Caco-2 (cell line): ENCODE data around the gene CDH1. TPM values are rescaled to one million over a fixed set of nuclear protein-coding genes. Genes with fewer than 3 reads are reported as not detected.
A peak's percentile ranks its signal among the peaks of the same experiment; 100 is the strongest.

Source experiments
- BruUV-seq: library from RNA; stranded (reverse); fragments of 400-500 nt; replicated peaks from 2 replicates; lab custom pipeline; 2021; lab: Mats Ljungman, UMichigan
- CTCF ChIA-PET: fragments of 300-600 bp; sonication (Branson Sonifier 250); formaldehyde crosslinking; loops from one replicate; lab custom pipeline; 2022; ENCODE audit warnings: antibody characterized with exemption; lab: Charles Lee
- POLR2A ChIA-PET: fragments of 300-600 bp; sonication (Branson Sonifier 250); formaldehyde crosslinking; loops from one replicate; lab custom pipeline; 2022; ENCODE audit warnings: antibody characterized with exemption; lab: Charles Lee
- DNase-seq, 2 experiments: peaks; one replicate each; pipeline versions ENCODE4 v3.0.0 to v3.0.0-alpha.2; 2020 to 2022
- H3K27me3 ChIP-seq: replicated peaks from 2 replicates; pipeline ENCODE4 v1.6.0; 2011; ENCODE audit warnings: low read length; ENCODE audit not compliant: control insufficient read depth, insufficient read depth
- H3K36me3 ChIP-seq: 2 replicates; pipeline ENCODE4 v1.5.1; 2011; ENCODE audit warnings: low read length; ENCODE audit not compliant: control insufficient read depth, insufficient read depth
- H3K4me1 ChIP-seq: fragments of 250-450 bp; sonication (Bioruptor Pico); 2 replicates; pipeline ENCODE4 v1.5.1; 2020; ENCODE audit warnings: mild to moderate bottlenecking
- H3K4me3 ChIP-seq: 2 replicates; pipeline ENCODE4 v1.5.1; 2011; ENCODE audit warnings: low read depth, mild to moderate bottlenecking, control low read depth, low read length
- H3K9me3 ChIP-seq: fragments of 250-450 bp; sonication (Bioruptor Pico); 2 replicates; pipeline ENCODE4 v1.5.1; 2020; ENCODE audit warnings: mild to moderate bottlenecking, moderate library complexity
- H3K27ac Mint-ChIP-seq: one replicate; pipeline ENCODE4 v1.8.0; 2022; ENCODE audit warnings: mixed read lengths; ENCODE audit not compliant: unreplicated experiment
- H3K27me3 Mint-ChIP-seq: one replicate; pipeline ENCODE4 v1.8.0; 2022; ENCODE audit warnings: mixed read lengths; ENCODE audit not compliant: insufficient read depth, unreplicated experiment
- H3K36me3 Mint-ChIP-seq: one replicate; pipeline ENCODE4 v1.8.0; 2022; ENCODE audit warnings: mild to moderate bottlenecking, mixed read lengths; ENCODE audit not compliant: insufficient read depth, unreplicated experiment
- H3K4me1 Mint-ChIP-seq: one replicate; pipeline ENCODE4 v1.8.0; 2022; ENCODE audit warnings: low read depth, mixed read lengths; ENCODE audit not compliant: unreplicated experiment
- H3K4me3 Mint-ChIP-seq: one replicate; pipeline ENCODE4 v1.8.0; 2022; ENCODE audit warnings: mild to moderate bottlenecking, moderate library complexity, mixed read lengths; ENCODE audit not compliant: unreplicated experiment
- H3K9me3 Mint-ChIP-seq: one replicate; pipeline ENCODE4 v1.8.0; 2022; ENCODE audit warnings: mixed read lengths; ENCODE audit not compliant: unreplicated experiment
- CTCF ChIP-seq, 2 experiments: fragments of 200-600 bp in 1 of 2; IDR thresholded peaks; 1 replicate in 1 of 2; 2 replicates in 1 of 2; pipeline versions ENCODE4 v1.5.1 to v1.8.0; 2011 to 2022; ENCODE audit warnings: antibody characterized with exemption in 1 of 2, control low read depth in 1 of 2, inconsistent platforms in 1 of 2, low read depth in 1 of 2, low read length in 1 of 2, mild to moderate bottlenecking in 1 of 2, moderate library complexity in 1 of 2; ENCODE audit not compliant: insufficient read depth in 1 of 2, severe bottlenecking in 1 of 2, unreplicated experiment in 1 of 2
- intact Hi-C: fragments of 100-400 bp; cut with micrococcal nuclease; formaldehyde crosslinking; loops from one replicate; pipeline ENCODE4 v1.10.0; 2022; ENCODE audit not compliant: unreplicated experiment
- total RNA-seq: library from RNA; stranded (reverse); gene quantifications from 2 replicates; pipeline ENCODE4 v1.2.3, GENCODE V29; 2022

CDH1 gene
- total RNA-seq, 1 experiment from 2014 or later, result 783 TPM

- peak; percentile 88 to 91 for DNase-seq
- Mint-ChIP-seq H3K9me3 (no peaks in the 10 kb centered on the region), H3K36me3 (peaks cover 29% of the 10 kb centered on the region), H3K4me3 (peak within 1 kb of the TSS; percentile 70), H3K27ac (peak within 1 kb of the TSS; percentile 74), H3K4me1 (peaks cover 6% of the 10 kb centered on the region), H3K27me3 (no peaks in the 10 kb centered on the region)
- CTCF ChIA-PET, result interaction anchor here (0.5 to 1.6 kb wide), 15 partner anchors 10 to 335 kb away, joined by 3 to 14 read pairs (median 3); partner anchors contain the start of gene HAS3
- Histone ChIP-seq H3K4me1 (peaks cover 4% of the 10 kb centered on the region; the same call in 1 of the 2 replicates), H3K27me3 (no peaks in the 10 kb centered on the region), H3K36me3 (no peaks in the 10 kb centered on the region), H3K4me3 (peak within 1 kb of the TSS; percentile 91), H3K9me3 (no peaks in the 10 kb centered on the region)
- POLR2A ChIA-PET, result interaction anchor here (0.6 to 1.0 kb wide), 3 partner anchors 173 to 462 kb away, joined by 3 read pairs; no protein-coding TSS in a partner anchor
- BruUV-seq, result no TSS peak
- TF ChIP-seq CTCF (IDR thresholded peaks at IDR 0.05; ENCODE audit: insufficient read depth in 1 of 2, low read depth in 1 of 2, low read length in 1 of 2, severe bottlenecking in 1 of 2, unreplicated experiment in 1 of 2), result peak; percentile 65 to 78
- intact Hi-C loops, result loop anchor here (1.0 kb wide), 2 partner anchors 139 to 281 kb away; no protein-coding TSS in a partner anchor
Measured at GRCh38 chr16:68843482-68844210, 106.6 kb downstream of the CDH1 start, which contains the start of gene TANGO6. TSS of gene TANGO6 (plus strand) at chr16:68843531. CDS start at chr16:68843618, 87 bp downstream.

GRCh38 chr16:68844211-68844564, 107.1 kb downstream of the CDH1 start:
- CTCF ChIA-PET, result interaction anchor here (0.6 to 1.6 kb wide), 10 partner anchors 10 to 335 kb away, joined by 3 to 14 read pairs (median 4); no protein-coding TSS in a partner anchor
- peak overlapping the region; percentile 91 for H3K4me3 ChIP-seq
- peaks cover 4% of the 10 kb centered on the region; the same call in 1 of the 2 replicates for H3K4me1 ChIP-seq
- DNase-seq, result no peak
- H3K36me3 ChIP-seq, result no peaks in the 10 kb centered on the region
- H3K4me3 Mint-ChIP-seq, result peak overlapping the region; percentile 70
- intact Hi-C loops, result loop anchor here (1.0 kb wide), 1 partner anchor 280 kb away; no protein-coding TSS in a partner anchor
- peaks cover 6% of the 10 kb centered on the region for H3K4me1 Mint-ChIP-seq
- H3K36me3 Mint-ChIP-seq, result peaks cover 26% of the 10 kb centered on the region
- H3K27ac Mint-ChIP-seq, result peak overlapping the region; percentile 74
- H3K9me3 ChIP-seq, result no peaks in the 10 kb centered on the region
- POLR2A ChIA-PET, result interaction anchor here (0.6 to 1.0 kb wide), 3 partner anchors 174 to 463 kb away, joined by 3 read pairs; no protein-coding TSS in a partner anchor
- no TSS peak for BruUV-seq
- no peaks in the 10 kb centered on the region for H3K9me3 Mint-ChIP-seq
- H3K27me3 ChIP-seq, result no peaks in the 10 kb centered on the region
- TF ChIP-seq CTCF (IDR thresholded peaks at IDR 0.05; ENCODE audit: insufficient read depth in 1 of 2, low read depth in 1 of 2, low read length in 1 of 2, severe bottlenecking in 1 of 2, unreplicated experiment in 1 of 2), result no peak
- no peaks in the 10 kb centered on the region for H3K27me3 Mint-ChIP-seq

- POLR2A ChIA-PET, result no interaction called here
- Mint-ChIP-seq H3K9me3 (no peaks in the 10 kb centered on the region), H3K27ac (no peak overlapping the region), H3K4me1 (peaks cover 6% of the 10 kb centered on the region), H3K27me3 (no peaks in the 10 kb centered on the region), H3K36me3 (no peaks in the 10 kb centered on the region), H3K4me3 (no peak overlapping the region)
- CTCF ChIA-PET, result no interaction called here
- BruUV-seq, result no TSS peak
- no peak for DNase-seq
- no peak overlapping the region for H3K4me3 ChIP-seq
- H3K27me3 ChIP-seq, result no peaks in the 10 kb centered on the region
- intact Hi-C loops, result no loop called here
- no peaks in the 10 kb centered on the region for H3K9me3 ChIP-seq
- peaks cover 4% of the 10 kb centered on the region; the same call in 1 of the 2 replicates for H3K4me1 ChIP-seq
- no peak for TF ChIP-seq CTCF (IDR thresholded peaks at IDR 0.05; ENCODE audit: insufficient read depth in 1 of 2, low read depth in 1 of 2, low read length in 1 of 2, severe bottlenecking in 1 of 2, unreplicated experiment in 1 of 2)
- no peaks in the 10 kb centered on the region for H3K36me3 ChIP-seq
Measured at GRCh38 chr16:68848786-68849185, 111.7 kb downstream of the CDH1 start.
